Astrocyte of the spinal cord (primary cell): ENCODE data around the gene ITIH3.

Source experiments
- DNase-seq: peaks from one replicate; pipeline ENCODE4 v3.0.0; 2011; ENCODE audit warnings: low read depth, low spot score
- H3K4me3 ChIP-seq: 2 replicates; pipeline ENCODE4 v1.5.1; 2011; ENCODE audit warnings: low read depth, mild to moderate bottlenecking, low read length, moderate library complexity
- CTCF ChIP-seq: IDR thresholded peaks from 2 replicates; pipeline ENCODE4 v1.5.1; 2012; ENCODE audit warnings: low read depth, mild to moderate bottlenecking, low read length, inconsistent platforms
- in situ Hi-C: cut with HindIII; loops from 2 replicates; pipeline ENCODE4 v1.10.0; 2017; ENCODE audit warnings: low sequenced_read_pairs

The ITIH3 gene

GRCh38 chr3:52790741-52791140 lies 3.9 kb upstream of the ITIH3 start:
- DNase-seq: no peak
- in situ Hi-C loops: no loop called here
- no peak overlapping the region for H3K4me3 ChIP-seq
- no peak for TF ChIP-seq CTCF

GRCh38 chr3:52791366-52791765 lies 3.2 kb upstream of the ITIH3 start:
- DNase-seq: no peak
- no peak overlapping the region for H3K4me3 ChIP-seq
- no peak for TF ChIP-seq CTCF
- in situ Hi-C loops: no loop called here

- in situ Hi-C loops: no loop called here
- no peak for TF ChIP-seq CTCF
- no peak for DNase-seq
- H3K4me3 ChIP-seq: no peak overlapping the region
These were observed 2.7 kb upstream of the ITIH3 start for GRCh38 chr3:52791928-52792327.

GRCh38 chr3:52792413-52792812 lies 2.2 kb upstream of the ITIH3 start:
- no peak for DNase-seq
- H3K4me3 ChIP-seq: no peak overlapping the region
- in situ Hi-C loops: no loop called here
- peak; percentile 29 for TF ChIP-seq CTCF

- in situ Hi-C loops: no loop called here
- no peak for TF ChIP-seq CTCF
- DNase-seq: no peak
- H3K4me3 ChIP-seq: no peak overlapping the region
These were observed 1.5 kb upstream of the ITIH3 start for GRCh38 chr3:52792961-52793695.

- no peak for DNase-seq
- in situ Hi-C loops: no loop called here
- TF ChIP-seq CTCF: no peak
- no peak overlapping the region for H3K4me3 ChIP-seq
These were observed 639 bp upstream of the ITIH3 start for GRCh38 chr3:52793702-52794611.
